HEK293 (cell line): Measurements from ENCODE around the gene CDH8.

Experiments
- GFI1B ChIP-seq: fragments of 450-650 bp; formaldehyde crosslinking; IDR thresholded peaks from 2 replicates; pipeline ENCODE4 v1.5.1; 2016; ENCODE audit warnings: missing biosample characterization, missing genetic modification characterization
- TSHZ1 ChIP-seq: fragments of 450-650 bp; formaldehyde crosslinking; IDR thresholded peaks from 2 replicates; pipeline ENCODE4 v1.5.1; 2016; ENCODE audit warnings: missing biosample characterization, missing genetic modification characterization, borderline replicate concordance
- TF ChIP-seq, protein P1 (sequence below): IDR thresholded peaks from 2 replicates; pipeline ENCODE4 v1.6.1; 2011; ENCODE audit warnings: mild to moderate bottlenecking, low read depth, low read length, borderline replicate concordance

DNA sequence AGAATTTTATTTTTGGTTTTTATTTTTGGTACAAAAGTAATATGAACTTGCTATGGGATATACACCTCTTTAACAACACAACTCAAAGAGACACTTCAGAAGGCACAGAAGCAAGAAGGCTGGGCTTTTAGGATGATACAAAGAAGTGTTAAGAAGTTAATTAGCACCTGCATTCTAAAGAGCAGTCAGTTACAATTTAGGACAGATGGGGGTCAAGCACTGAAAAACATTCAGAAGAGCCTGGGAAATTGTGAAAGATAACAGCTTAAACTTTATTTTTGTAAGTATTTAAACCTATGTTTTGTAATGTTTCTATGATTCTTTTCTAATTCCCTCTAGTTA is 163.5 kb downstream of the CDH8 start:
- TF ChIP-seq, protein P1, sequence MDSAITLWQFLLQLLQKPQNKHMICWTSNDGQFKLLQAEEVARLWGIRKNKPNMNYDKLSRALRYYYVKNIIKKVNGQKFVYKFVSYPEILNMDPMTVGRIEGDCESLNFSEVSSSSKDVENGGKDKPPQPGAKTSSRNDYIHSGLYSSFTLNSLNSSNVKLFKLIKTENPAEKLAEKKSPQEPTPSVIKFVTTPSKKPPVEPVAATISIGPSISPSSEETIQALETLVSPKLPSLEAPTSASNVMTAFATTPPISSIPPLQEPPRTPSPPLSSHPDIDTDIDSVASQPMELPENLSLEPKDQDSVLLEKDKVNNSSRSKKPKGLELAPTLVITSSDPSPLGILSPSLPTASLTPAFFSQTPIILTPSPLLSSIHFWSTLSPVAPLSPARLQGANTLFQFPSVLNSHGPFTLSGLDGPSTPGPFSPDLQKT = no peak
- TF ChIP-seq TSHZ1 (tag by site-specific recombination) (no peak), GFI1B (tag by site-specific recombination) (no peak)
